GM20431 (cell line): ENCODE data around the gene PDIA2.
"Not testable (repeated sequence)": the region's sequence is repeated elsewhere in the genome, so short reads cannot be mapped to it uniquely, and the experiment has no call there.

ENCODE experiments used
- in situ Hi-C: fragments of 300-500 bp; cut with MseI, MboI; formaldehyde crosslinking; loops from one replicate; pipeline ENCODE4 v1.15.0; 2020; ENCODE audit warnings: low sequenced_read_pairs; ENCODE audit not compliant: unreplicated experiment

The PDIA2 gene

GRCh38 chr16:263182-263774 lies 19.7 kb upstream of the PDIA2 start:
- in situ Hi-C loops = no loop called here

GRCh38 chr16:263944-264343 lies 19.0 kb upstream of the PDIA2 start:
- in situ Hi-C loops = no loop called here

- in situ Hi-C loops = no loop called here
These were observed 18.5 kb upstream of the PDIA2 start for GRCh38 chr16:264440-264951.

GRCh38 chr16:265002-265529 lies 17.9 kb upstream of the PDIA2 start:
- in situ Hi-C loops = no loop called here

GRCh38 chr16:265711-266110 lies 17.3 kb upstream of the PDIA2 start:
- in situ Hi-C loops = no loop called here

GRCh38 chr16:266258-267164 lies 16.5 kb upstream of the PDIA2 start:
- in situ Hi-C loops = no loop called here

GRCh38 chr16:267562-267961 lies 15.4 kb upstream of the PDIA2 start:
- in situ Hi-C loops = not testable (repeated sequence)

- in situ Hi-C loops = no loop called here
These were observed 14.6 kb upstream of the PDIA2 start for GRCh38 chr16:268141-269053.

- in situ Hi-C loops = no loop called here
These were observed 13.7 kb upstream of the PDIA2 start for GRCh38 chr16:269061-269796.

- in situ Hi-C loops = no loop called here
These were observed 12.3 kb upstream of the PDIA2 start for GRCh38 chr16:270381-271255.

GRCh38 chr16:272633-273546 lies 10.1 kb upstream of the PDIA2 start:
- in situ Hi-C loops = no loop called here

- in situ Hi-C loops = no loop called here
These were observed 9.2 kb upstream of the PDIA2 start for GRCh38 chr16:273547-274421.

- in situ Hi-C loops = no loop called here
These were observed 7.8 kb upstream of the PDIA2 start for GRCh38 chr16:275041-275641.

- in situ Hi-C loops = no loop called here
These were observed 7.2 kb upstream of the PDIA2 start, which contains the start of gene RGS11 for GRCh38 chr16:275786-276232. Gene RGS11 (minus strand): TSS chr16:275944. CDS start chr16:275911, 33 bp downstream.

- in situ Hi-C loops = no loop called here
These were observed 6.4 kb upstream of the PDIA2 start for GRCh38 chr16:276426-277077.
